Calu3 (cell line): ENCODE results near the gene INHBE. TPM values are rescaled to one million over a fixed set of nuclear protein-coding genes. Genes with fewer than 3 reads are reported as not detected.

ENCODE experiments used
- BruUV-seq: library from RNA; stranded (reverse); fragments of 400-500 nt; replicated peaks from 2 replicates; lab custom pipeline; 2021; lab: Mats Ljungman, UMichigan
- CTCF ChIA-PET: fragments of 300-600 bp; sonication (Branson Sonifier 250); formaldehyde crosslinking; loops from one replicate; lab custom pipeline; 2022; ENCODE audit warnings: antibody characterized with exemption; lab: Charles Lee
- DNase-seq: peaks from one replicate; pipeline ENCODE4 v3.0.0; 2022
- H3K27ac Mint-ChIP-seq: one replicate; pipeline ENCODE4 v1.8.0; 2022; ENCODE audit warnings: mixed read lengths; ENCODE audit not compliant: unreplicated experiment
- H3K27me3 Mint-ChIP-seq: one replicate; pipeline ENCODE4 v1.8.0; 2022; ENCODE audit warnings: mixed read lengths; ENCODE audit not compliant: unreplicated experiment
- H3K36me3 Mint-ChIP-seq: one replicate; pipeline ENCODE4 v1.8.0; 2022; ENCODE audit warnings: mild to moderate bottlenecking, moderate library complexity, mixed read lengths; ENCODE audit not compliant: insufficient read depth, unreplicated experiment
- H3K4me1 Mint-ChIP-seq: one replicate; pipeline ENCODE4 v1.8.0; 2022; ENCODE audit warnings: mild to moderate bottlenecking, low read depth, mixed read lengths; ENCODE audit not compliant: unreplicated experiment
- H3K4me3 Mint-ChIP-seq: one replicate; pipeline ENCODE4 v1.8.0; 2022; ENCODE audit warnings: mild to moderate bottlenecking, low read depth, moderate library complexity, mixed read lengths; ENCODE audit not compliant: unreplicated experiment
- H3K9me3 Mint-ChIP-seq: one replicate; pipeline ENCODE4 v1.8.0; 2022; ENCODE audit warnings: low read depth, mixed read lengths; ENCODE audit not compliant: unreplicated experiment
- CTCF ChIP-seq: fragments of 200-600 bp; IDR thresholded peaks from one replicate; pipeline ENCODE4 v1.8.0; 2022; ENCODE audit warnings: antibody characterized with exemption; ENCODE audit not compliant: unreplicated experiment
- intact Hi-C: fragments of 100-400 bp; cut with micrococcal nuclease; formaldehyde crosslinking; loops from one replicate; pipeline ENCODE4 v1.10.0; 2022; ENCODE audit not compliant: unreplicated experiment
- total RNA-seq: library from RNA; stranded (reverse); gene quantifications from 2 replicates; pipeline ENCODE4 v1.2.3, GENCODE V29; 2022

The INHBE gene
- total RNA-seq, 1 experiment from 2014 or later: 0.38 TPM

DNA sequence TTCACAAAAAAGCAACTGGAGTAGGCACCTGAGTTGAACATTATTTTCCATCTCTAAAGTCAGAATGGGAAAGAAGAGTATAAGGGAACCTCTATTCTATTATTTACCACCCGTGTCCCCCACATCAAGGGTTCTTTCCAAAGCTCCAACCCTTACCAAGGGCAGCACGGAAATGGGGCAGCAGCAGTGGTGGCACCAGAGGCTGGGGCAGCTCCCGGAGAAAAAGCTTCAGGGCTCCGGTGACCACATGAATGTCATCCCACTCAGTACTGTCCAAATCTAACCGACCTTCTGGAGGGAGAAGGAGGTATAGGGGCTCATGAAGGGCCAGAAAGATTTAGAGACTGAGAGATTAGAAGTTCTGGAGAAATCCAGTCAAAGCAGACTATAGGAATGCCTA is 18.8 kb downstream of the INHBE start:
- TF ChIP-seq CTCF: no peak
- no peak overlapping the region for H3K4me3 Mint-ChIP-seq
- intact Hi-C loops: no loop called here
- peaks cover 23% of the 10 kb centered on the region for H3K4me1 Mint-ChIP-seq
- H3K27me3 Mint-ChIP-seq: peaks cover 100% of the 10 kb centered on the region
- BruUV-seq: no TSS peak
- no peak overlapping the region for H3K27ac Mint-ChIP-seq
- no peak for DNase-seq
- H3K9me3 Mint-ChIP-seq: no peaks in the 10 kb centered on the region
- H3K36me3 Mint-ChIP-seq: no peaks in the 10 kb centered on the region
- CTCF ChIA-PET: interaction anchor here (0.7 to 1.5 kb wide), 2 partner anchors 15 to 20 kb away, joined by 3 to 6 read pairs; partner anchors contain the start of gene GLI1

DNA sequence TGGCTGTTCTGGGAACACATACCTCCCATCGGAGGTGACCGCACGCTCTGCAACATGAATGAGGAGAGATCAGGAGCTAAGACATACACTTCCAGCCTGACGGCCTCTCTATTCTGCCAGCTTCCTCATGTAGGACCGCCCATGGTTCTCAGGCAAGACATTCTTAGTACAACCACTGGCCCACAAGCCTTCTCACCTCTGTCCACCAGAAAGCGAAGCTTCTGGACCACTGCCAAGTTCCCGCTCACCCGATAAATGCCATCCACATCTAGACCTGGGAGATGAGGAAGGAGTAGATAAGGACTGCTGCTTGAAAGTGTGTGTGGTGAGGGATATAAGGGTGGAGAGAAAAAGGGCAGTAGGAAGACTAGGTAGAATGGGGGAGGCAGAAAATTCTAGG is 19.3 kb downstream of the INHBE start:
- H3K36me3 Mint-ChIP-seq: no peaks in the 10 kb centered on the region
- no peak overlapping the region for H3K27ac Mint-ChIP-seq
- intact Hi-C loops: no loop called here
- no TSS peak for BruUV-seq
- peak overlapping the region; percentile 4 for H3K4me3 Mint-ChIP-seq
- H3K9me3 Mint-ChIP-seq: no peaks in the 10 kb centered on the region
- CTCF ChIA-PET: interaction anchor here (0.6 to 1.5 kb wide), 2 partner anchors 16 to 22 kb away, joined by 3 to 6 read pairs; partner anchors contain the start of gene GLI1
- TF ChIP-seq CTCF: no peak
- H3K27me3 Mint-ChIP-seq: peaks cover 100% of the 10 kb centered on the region
- no peak for DNase-seq
- H3K4me1 Mint-ChIP-seq: peaks cover 26% of the 10 kb centered on the region

DNA sequence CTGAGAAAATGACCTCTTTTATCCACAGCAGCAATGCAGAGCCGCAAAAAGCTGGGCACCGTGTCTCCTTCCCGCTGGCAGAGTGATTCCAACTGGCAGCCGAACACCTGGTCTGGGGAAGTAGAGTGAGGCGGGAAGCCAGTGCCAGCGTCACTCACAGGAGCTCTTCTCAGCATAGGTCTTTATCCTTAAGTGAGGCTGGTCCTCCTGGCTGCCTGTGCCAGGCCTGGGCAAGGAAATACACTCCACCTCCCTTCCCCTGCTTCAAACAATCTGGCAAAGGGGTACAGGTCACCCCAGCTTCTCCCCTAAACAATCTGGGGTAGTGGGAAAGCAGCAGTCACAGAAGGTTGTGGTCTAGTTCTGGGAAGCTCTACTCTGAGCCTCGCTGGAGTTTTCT is 19.8 kb downstream of the INHBE start:
- H3K4me3 Mint-ChIP-seq: peak overlapping the region; percentile 4

GRCh38 chr12:57475271-57476161 is 20.4 kb downstream of the INHBE start:
- no peak overlapping the region for H3K27ac Mint-ChIP-seq
- CTCF ChIA-PET: interaction anchor here (0.6 kb wide), 3 partner anchors 23 to 766 kb away, joined by 3 to 4 read pairs (median 3); no protein-coding TSS in a partner anchor
- DNase-seq: no peak
- no TSS peak for BruUV-seq
- intact Hi-C loops: no loop called here
- TF ChIP-seq CTCF: no peak
- peak overlapping the region; percentile 54 for H3K4me3 Mint-ChIP-seq
- no peaks in the 10 kb centered on the region for H3K36me3 Mint-ChIP-seq
- peaks cover 100% of the 10 kb centered on the region for H3K27me3 Mint-ChIP-seq
- H3K4me1 Mint-ChIP-seq: peaks cover 31% of the 10 kb centered on the region
- H3K9me3 Mint-ChIP-seq: no peaks in the 10 kb centered on the region

More for the DNA sequence above, 19.8 kb downstream of the INHBE start:
- no TSS peak for BruUV-seq
- Mint-ChIP-seq H3K27me3 (peaks cover 100% of the 10 kb centered on the region), H3K27ac (no peak overlapping the region), H3K4me1 (peaks cover 30% of the 10 kb centered on the region), H3K36me3 (no peaks in the 10 kb centered on the region), H3K9me3 (no peaks in the 10 kb centered on the region)
- no peak for DNase-seq
- CTCF ChIA-PET: interaction anchor here (0.6 kb wide), 1 partner anchor 22 kb away, joined by 3 read pairs; no protein-coding TSS in a partner anchor
- no peak for TF ChIP-seq CTCF
- intact Hi-C loops: no loop called here
